Left ventricle myocardium superior (tissue), 1 donor: ENCODE results near the gene KLHL2. TPM values are rescaled to one million over a fixed set of nuclear protein-coding genes. Genes with fewer than 3 reads are reported as not detected.
A peak's percentile ranks its signal among the peaks of the same experiment; 100 is the strongest.
"Not testable (repeated sequence)": the region's sequence is repeated elsewhere in the genome, so short reads cannot be mapped to it uniquely, and the experiment has no call there.

Source experiments
- ATAC-seq: fragments of 200-7000 bp; cut with Tn5 transposase; one replicate; pipeline ENCODE4 v1.9.1; 2020; ENCODE audit warnings: mild to moderate bottlenecking, moderate library complexity
- DNase-seq: peaks from one replicate; pipeline ENCODE4 v3.0.0-alpha.2; 2020
- intact Hi-C: fragments of 100-400 bp; cut with micrococcal nuclease; formaldehyde crosslinking; loops from one replicate; pipeline ENCODE4 v1.11.0; 2022
- total RNA-seq: library from RNA; stranded (reverse); fragmentation: NEBNext Ultra II Directional; extraction: Animal tissue kit (Norgen Biotek cat#: 25700); gene quantifications from one replicate; pipeline ENCODE4 v1.2.1, GENCODE V29; 2021
- donor health status: DM: no; HTN: yes; CAD: no; lungs with severe emphysema.

Gene KLHL2
- total RNA-seq, 1 donor from 2014 or later = 7.4 TPM

GRCh38 chr4:165199286-165199685, 8.1 kb upstream of the KLHL2 start:
- intact Hi-C loops = no loop called here
- no peak for DNase-seq
- ATAC-seq = no peak

- intact Hi-C loops = no loop called here
Measured at GRCh38 chr4:165199722-165200121, 7.6 kb upstream of the KLHL2 start.

GRCh38 chr4:165201806-165202205, 5.6 kb upstream of the KLHL2 start:
- DNase-seq = no peak
- ATAC-seq = no peak
- intact Hi-C loops = no loop called here

More at GRCh38 chr4:165199722-165200121, 7.6 kb upstream of the KLHL2 start:
- DNase-seq (no peak), ATAC-seq (no peak)

GRCh38 chr4:165203541-165204461, 3.6 kb upstream of the KLHL2 start:
- DNase-seq = no peak
- ATAC-seq = no peak
- intact Hi-C loops = no loop called here

GRCh38 chr4:165204462-165204830, 2.9 kb upstream of the KLHL2 start:
- intact Hi-C loops = no loop called here
- ATAC-seq (no peak), DNase-seq (no peak)

- no peak for ATAC-seq
- intact Hi-C loops = no loop called here
- DNase-seq = no peak
Measured at GRCh38 chr4:165207016-165207430, 338 bp upstream of the KLHL2 start.

- intact Hi-C loops = no loop called here
- DNase-seq (no peak), ATAC-seq (no peak)
Measured at GRCh38 chr4:165208221-165208652, 876 bp downstream of the KLHL2 start.

- intact Hi-C loops = no loop called here
- DNase-seq (no peak), ATAC-seq (no peak)
Measured at GRCh38 chr4:165208741-165209388, 1.5 kb downstream of the KLHL2 start.

GRCh38 chr4:165209796-165210195, 2.4 kb downstream of the KLHL2 start:
- ATAC-seq (no peak), DNase-seq (no peak)
- intact Hi-C loops = no loop called here

- intact Hi-C loops = no loop called here
- no peak for ATAC-seq
- DNase-seq = no peak
Measured at GRCh38 chr4:165210566-165210965, 3.2 kb downstream of the KLHL2 start.

- ATAC-seq, intact Hi-C loops, DNase-seq: not testable (repeated sequence)
Measured at GRCh38 chr4:165212647-165213046, 5.3 kb downstream of the KLHL2 start.

- DNase-seq, ATAC-seq, intact Hi-C loops: not testable (repeated sequence)
Measured at GRCh38 chr4:165213404-165213803, 6.0 kb downstream of the KLHL2 start.

- intact Hi-C loops, ATAC-seq: not testable (repeated sequence)
Measured at GRCh38 chr4:165213991-165214709, 6.8 kb downstream of the KLHL2 start.

GRCh38 chr4:165215034-165215751, 7.8 kb downstream of the KLHL2 start:
- peak; percentile 44 for ATAC-seq

More at GRCh38 chr4:165213991-165214709, 6.8 kb downstream of the KLHL2 start:
- DNase-seq = not testable (repeated sequence)

GRCh38 chr4:165215761-165216487, 8.6 kb downstream of the KLHL2 start:
- intact Hi-C loops, ATAC-seq, DNase-seq: not testable (repeated sequence)

More at GRCh38 chr4:165215034-165215751, 7.8 kb downstream of the KLHL2 start:
- intact Hi-C loops, DNase-seq: not testable (repeated sequence)

GRCh38 chr4:165217325-165217724, 10.0 kb downstream of the KLHL2 start:
- ATAC-seq (no peak), DNase-seq (no peak)
- intact Hi-C loops = no loop called here

GRCh38 chr4:165221306-165221705, 13.9 kb downstream of the KLHL2 start:
- DNase-seq, intact Hi-C loops, ATAC-seq: not testable (repeated sequence)

GRCh38 chr4:165221993-165222650, 14.8 kb downstream of the KLHL2 start:
- DNase-seq, intact Hi-C loops: not testable (repeated sequence)
- peak; percentile 51 for ATAC-seq
